ENCODE results near the gene CDH26. TPM values are rescaled to one million over a fixed set of nuclear protein-coding genes. Genes with fewer than 3 reads are reported as not detected.

CDH26 gene
- total RNA-seq, 2 experiments from 2014 or later: 0.75 to 1.1 TPM

DNA sequence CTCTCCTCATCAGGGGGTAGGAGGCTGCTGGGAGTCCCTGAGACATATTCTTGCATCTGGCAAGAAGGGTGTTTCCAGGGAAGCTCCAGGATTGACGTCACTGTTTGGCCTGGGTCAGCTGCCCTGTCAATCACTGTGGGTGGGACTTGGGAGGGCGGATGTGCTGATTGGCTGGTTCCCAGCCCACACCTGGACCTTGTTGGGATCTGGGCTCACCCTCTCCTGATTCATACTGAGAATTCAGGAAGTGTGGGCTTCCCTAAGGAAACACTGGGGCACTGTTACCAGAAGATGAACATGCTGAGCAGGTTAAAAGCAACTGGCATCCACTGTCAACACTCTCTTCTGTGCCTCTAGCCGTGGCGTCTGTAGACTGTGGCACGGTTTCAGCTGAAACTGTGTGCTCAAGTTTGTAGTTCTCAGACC, 36.5 kb downstream of the CDH26 start:
- Mint-ChIP-seq H3K36me3 (ENCODE audit: low read depth) (no peaks in the 10 kb centered on the region), H3K4me3 (no peak overlapping the region), H3K9me3 (no peaks in the 10 kb centered on the region), H3K27ac (no peak overlapping the region), H3K27me3 (peaks cover 6% of the 10 kb centered on the region), H3K4me1 (ENCODE audit: low read depth) (no peaks in the 10 kb centered on the region)
- Histone ChIP-seq H3K4me1 (ENCODE audit: insufficient read depth, low read length) (no peaks in the 10 kb centered on the region), H3K36me3 (ENCODE audit: insufficient read depth, low read length) (no peaks in the 10 kb centered on the region), H3K27ac (ENCODE audit: low read depth in 1 of 2, low read length in 2 of 2) (no peak overlapping the region), H3K4me3 (ENCODE audit: low read length) (no peak overlapping the region), H3K9me3 (ENCODE audit: control insufficient read depth in 1 of 2, insufficient read depth in 1 of 2, low read length in 2 of 2) (peaks cover 0 to 3% of the 10 kb centered on the region in 2 experiments), H3K27me3 (ENCODE audit: control insufficient read depth in 1 of 2, insufficient read depth in 2 of 2, low read length in 2 of 2) (peaks cover 0 to 5% of the 10 kb centered on the region in 2 experiments)
- ATAC-seq (ENCODE audit: poor library complexity): no peak
- intact Hi-C loops (cut with DNase I, micrococcal nuclease): no loop called here
- CTCF ChIA-PET: no interaction called here
- DNase-seq: peak in 2 of 14 experiments; percentile 16 to 29
- TF ChIP-seq CTCF (IDR thresholded peaks at IDR 0.05): no peak
- POLR2A ChIA-PET: no interaction called here

DNA sequence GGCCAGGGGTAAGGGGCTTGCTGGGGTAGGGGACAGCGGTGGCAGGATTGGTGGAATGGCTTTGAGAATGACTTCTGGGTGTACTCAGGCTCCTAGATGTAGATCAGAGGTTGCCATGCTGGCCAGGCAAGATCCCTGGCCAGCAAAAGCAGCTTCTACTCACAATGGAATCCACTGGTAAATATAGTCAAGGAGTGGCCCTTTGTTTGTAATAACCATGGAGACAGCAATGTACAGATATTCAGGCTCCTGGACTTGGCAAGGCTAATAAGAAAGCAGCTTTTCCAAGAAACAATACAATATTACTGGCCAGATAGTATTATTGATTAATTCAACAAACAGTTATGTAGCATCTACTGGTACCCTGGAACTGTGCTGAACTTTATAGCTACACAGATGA, 37.9 kb downstream of the CDH26 start:
- H3K27me3 ChIP-seq (ENCODE audit: control insufficient read depth in 1 of 2, insufficient read depth in 2 of 2, low read length in 2 of 2): peaks cover 0 to 5% of the 10 kb centered on the region in 2 experiments
- H3K36me3 Mint-ChIP-seq (ENCODE audit: low read depth): no peaks in the 10 kb centered on the region
- no peak overlapping the region for H3K27ac ChIP-seq (ENCODE audit: low read depth in 1 of 2, low read length in 2 of 2)
- TF ChIP-seq CTCF (IDR thresholded peaks at IDR 0.05): no peak
- no peak overlapping the region for H3K27ac Mint-ChIP-seq
- H3K9me3 ChIP-seq (ENCODE audit: control insufficient read depth in 1 of 2, insufficient read depth in 1 of 2, low read length in 2 of 2): peaks cover 0 to 3% of the 10 kb centered on the region in 2 experiments
- no peak overlapping the region for H3K4me3 Mint-ChIP-seq
- no peaks in the 10 kb centered on the region for H3K9me3 Mint-ChIP-seq
- H3K4me3 ChIP-seq (ENCODE audit: low read length): no peak overlapping the region
- no peaks in the 10 kb centered on the region for H3K4me1 ChIP-seq (ENCODE audit: insufficient read depth, low read length)
- ChIA-PET POLR2A (no interaction called here), CTCF (no interaction called here)
- H3K27me3 Mint-ChIP-seq: peaks cover 6% of the 10 kb centered on the region
- intact Hi-C loops (cut with DNase I, micrococcal nuclease): no loop called here
- DNase-seq (no peak), ATAC-seq (ENCODE audit: poor library complexity) (no peak)
- H3K4me1 Mint-ChIP-seq (ENCODE audit: low read depth): no peaks in the 10 kb centered on the region
- no peaks in the 10 kb centered on the region for H3K36me3 ChIP-seq (ENCODE audit: insufficient read depth, low read length)

DNA sequence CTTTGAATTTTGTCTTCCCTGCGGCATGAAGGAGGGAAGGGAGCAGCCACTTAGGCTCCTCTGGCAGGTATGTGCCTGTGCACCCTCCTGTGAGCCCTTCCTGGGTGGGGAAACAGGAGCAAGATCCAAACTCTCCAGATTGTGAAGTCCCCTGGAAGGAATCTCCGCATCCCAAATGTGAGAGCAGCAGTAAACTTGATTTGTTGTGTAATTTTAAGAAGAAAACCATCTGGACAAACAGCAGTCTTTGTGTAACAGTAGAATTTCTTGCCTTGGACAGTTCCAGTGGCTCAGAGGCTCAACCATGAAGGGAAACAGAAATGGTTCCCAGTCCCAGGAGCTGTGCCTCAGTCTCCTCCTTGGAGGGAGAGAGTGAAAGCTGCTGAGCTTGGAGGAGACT, 39.7 kb downstream of the CDH26 start:
- CTCF ChIA-PET: interaction anchor here (1.2 kb wide), 1 partner anchor 10 kb away, joined by 3 read pairs; no protein-coding TSS in a partner anchor
- POLR2A ChIA-PET: no interaction called here
- H3K27ac Mint-ChIP-seq: no peak overlapping the region
- Histone ChIP-seq H3K27me3 (ENCODE audit: control insufficient read depth in 1 of 2, insufficient read depth in 2 of 2, low read length in 2 of 2) (peaks cover 0 to 5% of the 10 kb centered on the region in 2 experiments), H3K4me3 (ENCODE audit: low read length) (no peak overlapping the region), H3K36me3 (ENCODE audit: insufficient read depth, low read length) (no peaks in the 10 kb centered on the region), H3K9me3 (ENCODE audit: control insufficient read depth in 1 of 2, insufficient read depth in 1 of 2, low read length in 2 of 2) (peaks cover 0 to 3% of the 10 kb centered on the region in 2 experiments), H3K4me1 (ENCODE audit: insufficient read depth, low read length) (no peaks in the 10 kb centered on the region), H3K27ac (ENCODE audit: low read depth in 1 of 2, low read length in 2 of 2) (no peak overlapping the region)
- no peak for TF ChIP-seq CTCF (IDR thresholded peaks at IDR 0.05)
- H3K4me1 Mint-ChIP-seq (ENCODE audit: low read depth): no peaks in the 10 kb centered on the region
- no peak for DNase-seq
- no peak overlapping the region for H3K4me3 Mint-ChIP-seq
- H3K9me3 Mint-ChIP-seq: no peaks in the 10 kb centered on the region
- peaks cover 6% of the 10 kb centered on the region for H3K27me3 Mint-ChIP-seq
- peaks cover 7% of the 10 kb centered on the region for H3K36me3 Mint-ChIP-seq (ENCODE audit: low read depth)
- ATAC-seq (ENCODE audit: poor library complexity): no peak
- intact Hi-C loops (cut with DNase I, micrococcal nuclease): no loop called here
